Muscle of leg (tissue), 11 donors: ENCODE data around the gene CAMTA1. TPM values are rescaled to one million over a fixed set of nuclear protein-coding genes. Genes with fewer than 3 reads are reported as not detected.
"Not testable (repeated sequence)": the region's sequence is repeated elsewhere in the genome, so short reads cannot be mapped to it uniquely, and the experiment has no call there.

Experiments
- DNase-seq: peaks from one replicate; pipeline ENCODE4 v3.0.0; 2013
- H3K27ac ChIP-seq: one replicate; pipeline ENCODE4 v1.5.1; 2013; ENCODE audit warnings: mild to moderate bottlenecking, low read length, control low read depth
- H3K27me3 ChIP-seq: one replicate; pipeline ENCODE4 v1.6.1; 2013; ENCODE audit warnings: low read length; ENCODE audit not compliant: control insufficient read depth, insufficient read depth
- H3K36me3 ChIP-seq: one replicate; pipeline ENCODE4 v1.6.1; 2013; ENCODE audit warnings: low read length; ENCODE audit not compliant: control insufficient read depth, insufficient read depth
- H3K4me1 ChIP-seq: one replicate; pipeline ENCODE4 v1.6.1; 2013; ENCODE audit warnings: low read length; ENCODE audit not compliant: control insufficient read depth, insufficient read depth
- H3K4me3 ChIP-seq: one replicate; pipeline ENCODE4 v1.5.1; 2013; ENCODE audit warnings: low read length, control low read depth
- H3K9me3 ChIP-seq: replicated peaks from 2 replicates; pipeline ENCODE4 v1.6.1; 2013; ENCODE audit warnings: low read depth, low read length; ENCODE audit not compliant: control insufficient read depth
- WGBS: methylation state at CpG from one replicate; pipeline ENCODE4 v1.1.5; 2013; ENCODE audit warnings: missing lambda C conversion rate; ENCODE audit not compliant: insufficient coverage; 5-methylcytosine and 5-hydroxymethylcytosine counted together
- polyA plus RNA-seq, 8 donors: library from polyadenylated mRNA; unstranded; fragments of 120-200 nt; gene quantifications; one replicate each; pipeline versions ENCODE4 v1.2.1 to v1.2.3, GENCODE V29; 2013; ENCODE audit warnings: inconsistent platforms in 1 of 8, low replicate concordance in 1 of 8; ENCODE audit not compliant: insufficient read length in 8 of 8, insufficient read depth in 1 of 8
- total RNA-seq: library from RNA; stranded (reverse); fragments of 120-200 nt; gene quantifications from one replicate; pipeline ENCODE4 v1.2.4, GENCODE V29; 2013

Gene CAMTA1
- total and polyA plus RNA-seq, 9 donors: 36.4 to 56.4 (median 47.7) TPM

DNA sequence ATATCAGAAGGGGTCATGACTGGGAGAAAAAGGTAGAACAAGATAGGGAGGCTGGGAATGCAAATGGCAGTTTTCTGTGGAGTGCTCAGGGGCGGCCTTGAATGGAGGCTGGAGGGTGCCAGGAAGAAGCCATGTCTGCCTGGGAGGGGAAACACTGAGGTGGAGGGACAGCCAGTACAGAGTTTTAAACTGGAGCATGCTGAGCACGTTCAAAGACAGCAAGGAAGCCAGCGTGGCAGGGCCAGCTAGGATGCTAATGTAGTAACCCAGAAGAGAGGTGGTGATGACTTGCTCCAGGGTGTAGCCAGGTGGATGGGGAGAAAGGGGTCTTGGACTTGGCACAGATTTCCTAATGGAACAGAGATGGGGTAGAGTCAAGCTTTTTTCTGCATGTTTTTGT lies 540.0 kb downstream of the CAMTA1 start:
- Histone ChIP-seq H3K9me3 (peaks cover 3% of the 10 kb centered on the region), H3K4me3 (no peak overlapping the region), H3K4me1 (no peaks in the 10 kb centered on the region), H3K27me3 (peaks cover 4% of the 10 kb centered on the region), H3K36me3 (no peaks in the 10 kb centered on the region), H3K27ac (no peak overlapping the region)
- no peak for DNase-seq
- 86% methylated on average over 3 of the region's 3 CpGs for WGBS

DNA sequence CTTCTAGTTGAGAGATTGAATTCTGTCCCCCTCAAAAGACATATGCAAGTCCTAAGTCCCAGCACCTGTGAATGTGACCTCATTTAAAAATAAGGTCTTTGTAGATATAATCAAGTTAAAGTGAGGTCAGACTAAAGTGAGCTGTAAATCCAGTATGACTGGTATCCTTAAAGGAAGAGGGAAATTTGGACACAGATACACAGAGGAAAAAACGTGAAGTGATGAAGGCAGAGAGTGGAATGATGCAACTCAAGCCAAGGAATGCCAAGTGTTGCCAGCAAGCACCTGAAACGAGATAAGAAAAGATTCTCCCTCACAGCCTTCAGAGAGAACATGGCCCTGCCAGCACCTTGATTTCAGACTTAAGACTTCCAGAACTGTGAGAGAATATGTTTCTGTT lies 541.1 kb downstream of the CAMTA1 start:
- Histone ChIP-seq H3K27ac (no peak overlapping the region), H3K27me3 (peaks cover 4% of the 10 kb centered on the region), H3K4me3 (no peak overlapping the region), H3K9me3 (peaks cover 3% of the 10 kb centered on the region), H3K36me3 (no peaks in the 10 kb centered on the region), H3K4me1 (no peaks in the 10 kb centered on the region)
- no peak for DNase-seq
- WGBS: no CpG with 5 or more reads among the region's 2 CpGs

DNA sequence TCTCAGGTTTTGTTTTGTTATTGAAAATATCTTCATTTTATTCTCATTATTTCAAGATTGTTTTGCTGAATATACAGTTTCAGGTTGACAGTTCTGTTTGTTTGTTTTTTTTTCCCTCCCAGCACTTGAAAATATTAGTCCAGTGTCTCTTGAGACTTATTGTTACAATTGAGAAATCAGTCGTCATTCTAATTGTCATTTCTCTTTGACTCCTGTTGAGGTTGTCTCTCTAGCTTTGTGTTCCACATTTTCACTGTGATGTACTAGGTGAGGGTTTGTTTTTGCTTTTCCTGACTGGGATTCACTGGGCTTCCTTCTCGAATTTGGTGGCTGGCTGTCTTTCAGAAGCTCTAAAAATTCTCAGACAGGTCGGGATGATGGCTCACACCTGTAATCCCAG lies 542.6 kb downstream of the CAMTA1 start:
- no peak for DNase-seq
- peaks cover 6% of the 10 kb centered on the region for H3K27me3 ChIP-seq
- 69% methylated on average over 2 of the region's 3 CpGs for WGBS
- peaks cover 3% of the 10 kb centered on the region for H3K9me3 ChIP-seq
- H3K4me3 ChIP-seq: no peak overlapping the region
- no peaks in the 10 kb centered on the region for H3K36me3 ChIP-seq
- no peaks in the 10 kb centered on the region for H3K4me1 ChIP-seq
- H3K27ac ChIP-seq: no peak overlapping the region

DNA sequence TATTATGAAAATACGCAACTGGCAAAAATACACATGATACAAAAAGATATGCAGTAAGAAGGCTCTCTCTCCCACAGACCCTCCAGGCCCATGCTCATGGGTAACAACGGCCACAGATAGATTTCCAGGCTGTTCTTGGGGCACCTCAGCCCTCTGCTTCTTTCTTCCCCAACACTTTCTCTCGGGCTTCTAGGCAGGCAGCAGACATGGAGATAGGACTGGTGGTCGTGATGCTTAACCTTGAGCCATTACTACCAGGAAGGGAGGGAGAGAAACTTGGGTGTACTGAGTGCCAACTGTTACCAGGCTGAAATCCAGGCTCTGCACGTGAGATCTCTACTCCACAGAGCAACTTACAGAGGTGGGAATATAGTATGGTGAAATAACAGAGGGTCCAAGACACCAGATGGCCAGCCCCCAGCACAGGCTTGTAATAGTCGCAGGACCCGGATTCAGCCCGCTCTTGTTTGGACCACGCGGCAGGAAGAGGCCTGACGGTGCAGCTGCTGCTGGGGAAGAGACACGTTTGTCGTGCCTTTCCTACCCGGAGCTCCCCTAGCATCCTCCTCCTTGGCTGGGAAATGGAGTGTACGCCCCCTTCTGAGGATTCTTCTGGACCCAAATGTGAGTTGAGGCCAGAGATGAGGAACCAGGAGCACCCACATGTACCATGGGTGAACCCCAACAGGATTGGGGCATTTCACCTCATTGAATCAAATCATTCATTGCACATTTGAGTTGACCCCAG lies 544.8 kb downstream of the CAMTA1 start:
- Histone ChIP-seq H3K9me3 (peaks cover 3% of the 10 kb centered on the region), H3K4me1 (peaks cover 11% of the 10 kb centered on the region), H3K27ac (no peak overlapping the region), H3K36me3 (no peaks in the 10 kb centered on the region), H3K27me3 (peaks cover 12% of the 10 kb centered on the region), H3K4me3 (no peak overlapping the region)
- DNase-seq: no peak
- WGBS: 82% methylated on average over 7 of the region's 15 CpGs

DNA sequence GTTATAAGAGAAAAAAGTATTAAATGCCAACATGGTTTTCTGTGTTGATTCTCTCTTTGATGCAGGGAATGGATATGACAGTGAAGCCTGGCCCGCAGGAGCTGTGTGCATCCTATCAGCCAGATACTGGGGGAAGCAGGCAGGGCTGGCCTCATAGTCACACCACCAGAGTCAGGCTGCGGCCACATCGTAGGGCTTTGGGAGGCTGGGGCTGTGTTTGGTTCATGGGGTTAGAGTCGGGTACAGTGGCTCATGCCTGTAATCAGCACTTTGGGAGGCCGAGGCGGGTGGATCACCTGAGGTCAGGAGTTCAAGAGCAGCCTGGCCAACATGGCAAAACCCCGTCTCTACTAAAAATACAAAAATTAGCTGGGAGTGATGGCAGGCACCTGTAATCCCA lies 545.5 kb downstream of the CAMTA1 start:
- not testable (repeated sequence) for H3K9me3 ChIP-seq, H3K4me3 ChIP-seq, H3K27ac ChIP-seq, H3K36me3 ChIP-seq, DNase-seq
- H3K27me3 ChIP-seq: peaks cover 10% of the 10 kb centered on the region
- H3K4me1 ChIP-seq: peaks cover 15% of the 10 kb centered on the region
- 83% methylated on average over 4 of the region's 7 CpGs for WGBS

DNA sequence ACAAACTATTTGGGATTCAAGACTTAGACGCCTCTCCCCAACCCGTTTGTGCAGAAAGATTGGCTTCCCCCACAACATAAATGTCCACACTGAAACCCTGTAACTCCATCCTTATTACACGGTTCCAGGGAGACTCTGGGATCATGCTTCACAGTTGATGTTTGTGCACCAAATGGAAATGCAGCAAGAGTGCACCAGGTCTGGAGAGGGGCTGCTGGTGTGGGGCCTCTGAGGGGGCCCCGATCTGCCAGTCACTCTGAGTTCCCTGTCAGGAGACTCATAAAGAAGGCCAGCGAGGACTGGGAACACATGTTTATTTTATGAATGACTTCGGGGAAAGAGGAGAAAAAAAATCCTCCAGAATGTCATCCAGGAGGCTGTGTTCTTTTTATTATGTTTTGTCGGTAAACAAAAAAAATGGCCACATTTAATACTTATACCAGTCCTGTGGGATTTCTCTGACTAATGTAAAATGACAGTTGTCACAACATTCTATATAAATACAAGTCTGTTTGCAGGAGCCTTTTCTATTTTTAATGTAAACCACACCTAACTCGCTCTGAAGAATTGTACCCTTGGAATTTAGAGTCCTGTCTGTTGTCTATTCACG lies 546.8 kb downstream of the CAMTA1 start:
- Histone ChIP-seq H3K9me3 (peaks cover 3% of the 10 kb centered on the region), H3K36me3 (no peaks in the 10 kb centered on the region), H3K27me3 (peaks cover 14% of the 10 kb centered on the region), H3K27ac (no peak overlapping the region), H3K4me1 (peaks cover 26% of the 10 kb centered on the region), H3K4me3 (no peak overlapping the region)
- no peak for DNase-seq
- 17% methylated on average over 1 of the region's 9 CpGs for WGBS

DNA sequence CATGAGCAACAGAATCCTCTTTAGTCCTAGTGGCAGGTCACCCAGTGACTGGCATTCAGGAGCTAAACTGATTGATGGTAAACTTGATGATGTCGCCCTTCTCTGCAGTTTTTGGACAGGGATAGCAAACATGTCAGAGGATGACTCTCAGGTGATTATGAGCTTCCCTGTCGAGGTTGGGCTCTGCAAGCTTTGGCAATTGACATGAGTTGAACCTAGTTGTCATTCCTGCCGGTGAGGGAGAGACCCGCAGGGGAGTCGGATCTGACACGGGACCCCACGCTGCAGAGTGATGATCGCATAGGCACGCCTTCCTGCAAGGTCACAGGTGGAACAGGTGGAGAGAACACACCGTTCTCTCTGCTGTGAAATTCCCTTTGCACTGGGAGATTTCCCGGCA lies 547.8 kb downstream of the CAMTA1 start:
- no peaks in the 10 kb centered on the region for H3K9me3 ChIP-seq
- no peak overlapping the region for H3K27ac ChIP-seq
- DNase-seq: no peak
- H3K4me3 ChIP-seq: no peak overlapping the region
- H3K36me3 ChIP-seq: no peaks in the 10 kb centered on the region
- H3K27me3 ChIP-seq: peaks cover 12% of the 10 kb centered on the region
- WGBS: 78% methylated on average over 10 of the region's 11 CpGs
- peaks cover 26% of the 10 kb centered on the region for H3K4me1 ChIP-seq

DNA sequence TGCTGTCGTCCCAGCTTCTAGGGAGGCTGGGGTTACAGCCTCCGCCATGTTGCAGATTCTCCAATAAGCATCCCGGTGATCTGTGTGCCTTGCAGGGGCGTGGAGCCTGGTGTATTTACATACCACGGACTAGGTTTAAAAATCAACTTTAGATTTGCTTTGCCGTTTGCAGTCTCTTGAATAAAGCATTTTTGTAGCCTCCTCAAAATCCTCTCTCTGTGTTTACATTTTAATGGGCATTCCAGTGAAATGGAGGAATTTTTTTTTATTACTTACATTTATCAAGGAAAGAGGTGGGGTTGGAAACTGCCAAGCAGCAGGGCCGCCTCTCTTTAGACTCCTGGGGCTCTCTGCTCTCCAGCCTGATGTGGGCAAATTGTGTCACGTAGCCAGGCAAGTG lies 548.4 kb downstream of the CAMTA1 start:
- Histone ChIP-seq H3K4me1 (peaks cover 26% of the 10 kb centered on the region), H3K9me3 (no peaks in the 10 kb centered on the region), H3K36me3 (no peaks in the 10 kb centered on the region), H3K27me3 (peaks cover 12% of the 10 kb centered on the region), H3K4me3 (no peak overlapping the region), H3K27ac (no peak overlapping the region)
- no peak for DNase-seq
- WGBS: 45% methylated on average over 1 of the region's 8 CpGs

DNA sequence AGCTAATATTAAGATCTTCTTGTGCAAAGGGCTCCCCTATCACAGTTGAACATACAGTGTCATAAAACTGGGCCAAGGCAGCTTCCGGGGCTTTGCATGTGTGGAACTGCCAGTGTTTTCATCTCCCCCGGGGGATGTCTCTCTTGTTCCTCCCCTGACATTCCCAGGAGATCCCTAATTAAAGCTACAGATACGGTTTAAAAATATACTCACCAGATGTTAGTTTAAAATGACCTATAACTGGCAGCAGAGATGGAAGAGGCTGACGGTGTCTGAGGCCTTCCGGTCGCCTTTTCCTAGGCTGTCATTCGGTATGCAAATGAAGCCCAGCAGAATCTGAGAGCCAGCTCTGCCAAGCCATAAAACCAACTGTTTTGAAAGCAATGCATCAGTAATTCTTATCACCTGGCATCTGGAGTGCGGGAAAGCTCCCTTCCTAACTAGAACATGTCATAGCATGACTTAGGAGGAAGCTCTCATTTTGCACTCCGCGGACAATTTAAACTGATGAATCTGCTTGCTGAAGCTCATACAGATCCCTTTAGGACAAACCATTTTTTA lies 549.3 kb downstream of the CAMTA1 start:
- 33% methylated on average over 4 of the region's 10 CpGs for WGBS
- peaks cover 26% of the 10 kb centered on the region for H3K4me1 ChIP-seq
- H3K27me3 ChIP-seq: peaks cover 12% of the 10 kb centered on the region
- H3K9me3 ChIP-seq: no peaks in the 10 kb centered on the region
- no peak overlapping the region for H3K27ac ChIP-seq
- peak; percentile 40 for DNase-seq
- H3K4me3 ChIP-seq: no peak overlapping the region
- no peaks in the 10 kb centered on the region for H3K36me3 ChIP-seq

DNA sequence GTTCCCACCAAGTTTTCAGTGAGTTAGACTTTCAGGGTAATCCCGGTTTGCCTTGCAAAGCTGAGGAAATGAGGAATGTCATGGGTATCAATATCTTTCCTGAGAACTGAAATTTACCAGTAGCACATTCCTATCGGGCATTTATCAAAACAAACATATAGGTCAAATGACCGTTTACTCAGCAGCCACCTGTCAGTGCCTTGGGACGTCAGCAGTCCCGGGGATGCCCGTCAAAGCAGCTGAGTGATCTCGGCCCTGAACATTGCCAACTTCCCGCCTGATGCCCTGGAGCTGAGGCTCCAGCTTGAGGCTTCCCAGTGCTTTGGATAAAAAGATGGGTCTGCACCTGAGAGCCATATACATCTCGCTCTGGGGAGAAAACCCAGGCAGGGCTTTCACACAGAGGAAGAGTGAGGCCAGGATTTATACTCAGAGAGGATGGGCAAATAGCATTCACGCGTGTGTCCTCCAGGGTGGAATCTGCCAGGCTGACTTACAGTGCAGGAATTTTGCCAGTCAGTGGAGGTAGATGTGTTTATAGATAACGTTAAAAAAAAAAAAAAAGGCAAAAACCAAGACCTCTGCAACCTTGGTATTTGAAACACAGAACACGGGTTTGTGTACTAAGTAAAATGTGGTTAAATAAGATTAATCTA lies 550.1 kb downstream of the CAMTA1 start:
- H3K4me1 ChIP-seq: peaks cover 26% of the 10 kb centered on the region
- no peaks in the 10 kb centered on the region for H3K36me3 ChIP-seq
- 66% methylated on average over 10 of the region's 13 CpGs for WGBS
- no peaks in the 10 kb centered on the region for H3K9me3 ChIP-seq
- H3K4me3 ChIP-seq: no peak overlapping the region
- H3K27ac ChIP-seq: no peak overlapping the region
- no peak for DNase-seq
- H3K27me3 ChIP-seq: peaks cover 12% of the 10 kb centered on the region
